A549 treated with CORT108297 at 1 μM for 4 hours (cell line): ENCODE measurements around the gene PDE8A. TPM values are rescaled to one million over a fixed set of nuclear protein-coding genes. Genes with fewer than 3 reads are reported as not detected.

Source experiments
- total RNA-seq: library from RNA; stranded (reverse); fragments of 200-300 nt; extraction: Qiagen RNA extraction; gene quantifications from 5 replicates; pipeline ENCODE4 v1.2.3, GENCODE V29; 2022

The PDE8A gene, protein sequence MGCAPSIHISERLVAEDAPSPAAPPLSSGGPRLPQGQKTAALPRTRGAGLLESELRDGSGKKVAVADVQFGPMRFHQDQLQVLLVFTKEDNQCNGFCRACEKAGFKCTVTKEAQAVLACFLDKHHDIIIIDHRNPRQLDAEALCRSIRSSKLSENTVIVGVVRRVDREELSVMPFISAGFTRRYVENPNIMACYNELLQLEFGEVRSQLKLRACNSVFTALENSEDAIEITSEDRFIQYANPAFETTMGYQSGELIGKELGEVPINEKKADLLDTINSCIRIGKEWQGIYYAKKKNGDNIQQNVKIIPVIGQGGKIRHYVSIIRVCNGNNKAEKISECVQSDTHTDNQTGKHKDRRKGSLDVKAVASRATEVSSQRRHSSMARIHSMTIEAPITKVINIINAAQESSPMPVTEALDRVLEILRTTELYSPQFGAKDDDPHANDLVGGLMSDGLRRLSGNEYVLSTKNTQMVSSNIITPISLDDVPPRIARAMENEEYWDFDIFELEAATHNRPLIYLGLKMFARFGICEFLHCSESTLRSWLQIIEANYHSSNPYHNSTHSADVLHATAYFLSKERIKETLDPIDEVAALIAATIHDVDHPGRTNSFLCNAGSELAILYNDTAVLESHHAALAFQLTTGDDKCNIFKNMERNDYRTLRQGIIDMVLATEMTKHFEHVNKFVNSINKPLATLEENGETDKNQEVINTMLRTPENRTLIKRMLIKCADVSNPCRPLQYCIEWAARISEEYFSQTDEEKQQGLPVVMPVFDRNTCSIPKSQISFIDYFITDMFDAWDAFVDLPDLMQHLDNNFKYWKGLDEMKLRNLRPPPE
- 26.3 to 31.9 TPM (median 30.6 TPM) in 5 replicates for total RNA-seq

DNA sequence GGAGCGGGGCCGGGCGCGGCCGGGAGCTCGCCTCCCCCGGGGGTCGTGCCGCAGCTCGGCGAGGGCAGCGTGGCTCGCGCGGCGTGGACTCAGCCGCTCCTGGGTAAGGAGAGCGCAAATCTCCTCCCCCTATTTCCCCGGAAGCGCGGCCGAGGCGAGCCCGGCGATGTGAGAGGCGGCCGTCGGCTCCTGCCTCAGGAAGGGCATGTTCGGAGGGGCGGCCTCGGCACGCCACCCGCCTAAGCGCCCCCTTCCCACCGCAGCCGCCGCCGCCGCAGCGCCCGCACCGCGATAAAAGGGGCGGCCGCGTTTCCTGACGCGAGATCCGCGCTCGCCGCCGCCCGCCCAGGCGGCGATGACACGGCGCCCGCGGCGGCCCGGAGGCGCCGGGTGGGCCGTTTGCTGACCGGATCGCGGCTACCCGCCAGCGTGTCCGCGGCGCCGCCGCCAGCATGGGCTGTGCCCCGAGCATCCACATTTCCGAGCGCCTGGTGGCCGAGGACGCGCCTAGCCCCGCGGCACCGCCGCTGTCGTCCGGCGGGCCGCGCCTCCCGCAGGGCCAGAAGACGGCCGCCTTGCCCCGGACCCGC is at the start of gene PDE8A:
TSS of gene PDE8A (plus strand) at position 146 of the 590 bp plus-strand sequence. CDS start at position 453, 307 bp downstream.

Other genes starting within 250 kb of the PDE8A start
- gene ZNF592, start 233.3 kb upstream of the PDE8A start, total RNA-seq: 14.6 to 23.1 TPM (median 20.9 TPM) in 5 replicates
- 0.05 to 0.28 TPM (median 0.18 TPM) in 5 replicates for gene ALPK3, start 164.5 kb upstream of the PDE8A start, total RNA-seq
- gene SLC28A1, start 97.2 kb upstream of the PDE8A start, total RNA-seq: 0.05 TPM in 2 of 5 replicates, not detected in the others